GM18508 (cell line): ENCODE measurements around the gene HKDC1.
"Not testable (repeated sequence)": the region's sequence is repeated elsewhere in the genome, so short reads cannot be mapped to it uniquely, and the experiment has no call there.

Experiments used
- ATAC-seq: cut with Tn5 transposase; IDR thresholded peaks from one replicate; pipeline ENCODE4 v1.9.1; 2021; ENCODE audit warnings: moderate number of reproducible peaks; ENCODE audit not compliant: insufficient read depth, unreplicated experiment

Gene HKDC1

DNA sequence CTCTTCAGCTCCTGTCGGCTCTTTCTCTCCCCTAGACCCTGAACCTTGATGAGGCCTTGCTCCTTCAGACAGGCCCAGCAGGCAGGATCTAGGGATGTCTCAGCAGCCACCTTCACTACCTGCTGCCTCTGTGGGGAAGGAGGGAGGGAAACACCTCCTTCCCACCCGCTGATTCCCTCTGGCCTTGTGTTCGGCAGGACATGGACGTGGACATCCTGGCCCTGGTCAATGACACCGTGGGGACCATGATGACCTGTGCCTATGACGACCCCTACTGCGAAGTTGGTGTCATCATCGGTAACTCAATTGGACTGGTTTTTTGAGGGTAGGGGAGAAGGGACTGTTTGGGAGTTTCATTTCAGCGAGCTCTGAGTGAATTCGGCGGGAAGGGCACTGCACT is 20.3 kb downstream of the HKDC1 start:
- ATAC-seq = no peak

DNA sequence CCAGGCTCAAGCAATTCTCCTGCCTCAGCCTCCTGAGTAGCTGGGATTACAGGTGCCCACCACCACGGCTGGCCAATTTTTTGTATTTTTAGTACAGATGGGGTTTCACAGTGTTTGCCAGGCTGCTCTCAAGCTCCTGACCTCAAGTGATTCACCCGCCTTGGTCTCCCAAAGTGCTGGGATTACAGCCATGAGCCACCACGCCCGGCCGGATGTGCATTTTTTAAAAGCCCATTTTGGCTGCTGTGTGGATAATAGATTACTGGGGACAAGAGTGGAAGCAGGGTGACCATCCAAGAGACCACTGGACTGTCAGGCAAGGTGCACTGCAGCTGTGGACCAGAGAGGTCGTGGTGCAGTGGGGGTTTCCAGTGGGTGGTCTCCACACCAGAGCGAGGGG is 21.4 kb downstream of the HKDC1 start:
- no peak for ATAC-seq

DNA sequence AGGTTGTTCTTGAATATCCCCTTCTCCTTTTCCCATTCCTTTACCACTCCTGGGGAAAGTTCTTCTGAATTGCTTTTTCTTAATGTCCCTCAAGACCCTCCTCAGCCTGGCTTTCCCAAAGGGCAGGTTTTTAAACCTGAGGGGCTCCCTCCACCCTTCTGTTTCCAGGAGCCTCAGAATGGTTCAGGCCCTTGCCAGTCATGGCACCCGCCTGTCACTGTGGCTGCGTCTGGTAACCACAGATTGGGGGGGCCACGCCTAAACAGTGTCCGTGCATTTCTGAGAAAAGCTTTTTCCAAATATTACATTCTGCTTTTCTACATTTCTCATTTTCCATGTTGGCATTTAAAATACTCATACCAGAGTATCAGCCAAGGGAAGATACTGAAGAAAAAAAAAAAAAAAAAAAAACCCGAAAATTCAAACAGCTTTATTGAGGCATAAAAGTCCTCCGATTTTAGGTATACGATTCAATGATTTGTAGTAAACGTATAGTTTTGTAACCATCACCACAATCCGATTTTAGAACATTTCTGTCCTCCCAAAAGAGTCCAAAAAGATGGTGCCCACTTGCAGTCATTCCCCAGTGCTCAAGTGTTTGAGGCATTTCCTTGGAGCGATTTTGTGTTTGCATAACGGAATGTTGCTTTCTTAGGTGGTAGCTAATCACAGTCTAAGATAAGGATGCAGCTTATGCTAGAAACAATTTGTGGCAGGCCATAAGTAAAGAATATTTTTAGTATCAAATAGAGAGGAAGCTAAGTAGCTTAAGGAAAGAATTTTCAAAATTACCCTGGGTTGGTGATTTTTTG is 22.1 kb downstream of the HKDC1 start:
- no peak for ATAC-seq

DNA sequence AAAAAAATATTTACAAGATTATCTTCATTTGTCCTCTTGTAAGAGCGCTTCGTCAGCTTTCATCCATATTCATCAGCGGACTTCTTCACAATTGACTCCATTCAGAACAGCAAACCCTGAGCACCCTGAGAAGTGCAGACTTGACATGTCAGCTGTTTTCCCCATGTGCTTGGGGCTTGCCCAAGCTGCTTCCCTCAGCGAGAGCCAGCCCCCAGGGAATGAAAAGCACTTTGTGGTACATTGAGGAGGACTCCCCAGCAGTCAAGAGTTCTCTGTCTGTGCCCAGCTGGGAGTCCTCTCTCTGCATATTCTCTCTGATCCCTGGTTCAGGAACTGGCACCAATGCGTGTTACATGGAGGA is 22.7 kb downstream of the HKDC1 start:
- ATAC-seq = no peak

DNA sequence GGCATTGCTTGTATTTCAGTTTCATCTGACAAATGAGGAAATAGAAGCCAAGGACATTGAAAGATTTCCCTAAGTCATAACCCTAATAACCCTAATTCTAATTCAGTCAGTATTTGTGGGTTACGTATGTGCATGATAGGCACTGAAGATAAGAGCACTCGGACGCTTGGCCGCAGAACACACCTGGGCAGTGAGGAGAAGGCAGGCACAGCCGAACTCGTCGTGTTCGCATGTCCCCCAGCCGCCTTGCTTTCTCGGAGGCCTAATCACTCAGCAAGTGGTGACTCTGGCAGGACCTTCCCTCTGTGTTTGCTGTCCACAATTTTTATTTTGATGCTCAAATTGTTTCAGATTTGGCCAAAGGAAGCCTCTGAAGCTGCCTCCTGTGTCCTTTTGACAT is 23.7 kb downstream of the HKDC1 start:
- ATAC-seq = no peak

DNA sequence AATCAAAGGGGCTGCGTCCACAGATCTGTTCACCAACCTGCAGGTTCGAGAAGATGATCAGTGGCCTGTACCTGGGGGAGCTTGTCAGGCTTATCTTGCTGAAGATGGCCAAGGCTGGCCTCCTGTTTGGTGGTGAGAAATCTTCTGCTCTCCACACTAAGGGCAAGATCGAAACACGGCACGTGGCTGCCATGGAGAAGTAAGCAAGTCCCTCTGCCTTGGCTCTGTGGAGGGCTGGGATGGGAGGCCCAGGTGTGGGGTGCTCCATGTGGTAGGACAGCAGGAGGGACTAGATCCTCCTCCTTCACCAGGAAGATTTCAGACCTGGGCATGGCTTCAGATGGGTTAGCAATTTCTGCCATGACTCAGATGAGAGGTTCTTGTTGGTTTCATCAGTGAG is 25.9 kb downstream of the HKDC1 start:
- ATAC-seq = no peak

DNA sequence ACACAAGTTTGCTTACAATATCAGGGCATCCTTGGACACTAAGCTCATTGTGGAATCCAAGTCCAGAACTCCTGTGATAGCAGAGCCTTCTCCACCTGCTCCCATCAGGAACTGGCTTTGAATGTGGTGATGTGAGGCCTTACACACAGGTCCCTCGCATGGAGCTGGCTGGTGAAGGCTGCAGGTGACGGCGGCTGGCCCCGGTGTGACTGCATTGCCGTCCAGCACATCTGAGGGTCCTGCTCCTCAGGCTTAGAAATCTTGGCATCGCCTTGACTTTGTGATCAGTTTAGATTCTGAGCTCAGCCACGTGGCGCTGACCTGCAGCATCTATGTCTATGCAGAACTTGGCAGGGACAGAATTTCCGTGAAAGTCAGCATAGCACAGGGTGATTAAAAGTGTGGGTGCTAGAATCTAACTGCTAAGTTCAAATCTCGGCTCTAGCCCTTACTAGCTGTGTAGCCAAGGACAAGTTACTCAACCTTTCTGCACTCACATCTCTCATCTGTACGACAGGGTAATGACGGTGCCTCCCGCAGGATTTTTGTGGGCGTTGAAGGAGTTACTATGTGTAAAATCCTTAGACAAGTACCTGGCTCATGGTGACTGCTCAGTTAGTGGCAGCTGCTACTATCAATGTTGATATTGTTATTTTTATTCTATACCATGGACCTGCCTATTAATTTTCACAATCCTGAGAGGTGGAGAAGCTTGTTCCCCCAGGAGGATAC is 26.6 kb downstream of the HKDC1 start:
- ATAC-seq = no peak

DNA sequence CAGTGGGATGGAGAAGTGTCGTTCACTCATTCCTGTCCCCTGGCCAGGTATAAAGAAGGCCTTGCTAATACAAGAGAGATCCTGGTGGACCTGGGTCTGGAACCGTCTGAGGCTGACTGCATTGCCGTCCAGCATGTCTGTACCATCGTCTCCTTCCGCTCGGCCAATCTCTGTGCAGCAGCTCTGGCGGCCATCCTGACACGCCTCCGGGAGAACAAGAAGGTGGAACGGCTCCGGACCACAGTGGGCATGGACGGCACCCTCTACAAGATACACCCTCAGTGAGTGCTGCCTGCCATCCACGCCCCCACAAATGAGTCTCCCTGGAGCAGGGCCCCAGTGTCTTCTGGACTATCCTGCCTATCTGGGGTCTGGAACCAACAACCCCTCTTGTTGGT is 27.2 kb downstream of the HKDC1 start:
- no peak for ATAC-seq

DNA sequence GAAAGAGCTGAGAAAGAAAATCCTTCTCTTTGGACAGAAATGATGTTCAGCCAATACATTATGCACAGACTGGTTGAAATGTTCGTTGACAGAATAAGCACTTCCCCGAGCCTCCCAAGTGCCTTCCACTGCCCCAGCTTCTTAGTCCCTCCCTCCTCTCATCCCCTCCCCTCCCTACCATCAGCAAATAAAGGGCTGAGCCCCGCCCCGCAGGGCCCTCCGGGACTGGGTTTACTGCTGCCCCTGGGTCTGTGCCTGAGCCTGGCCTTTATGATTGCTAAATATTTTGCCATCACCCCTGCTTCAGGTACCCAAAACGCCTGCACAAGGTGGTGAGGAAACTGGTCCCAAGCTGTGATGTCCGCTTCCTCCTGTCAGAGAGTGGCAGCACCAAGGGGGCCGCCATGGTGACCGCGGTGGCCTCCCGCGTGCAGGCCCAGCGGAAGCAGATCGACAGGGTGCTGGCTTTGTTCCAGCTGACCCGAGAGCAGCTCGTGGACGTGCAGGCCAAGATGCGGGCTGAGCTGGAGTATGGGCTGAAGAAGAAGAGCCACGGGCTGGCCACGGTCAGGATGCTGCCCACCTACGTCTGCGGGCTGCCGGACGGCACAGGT is 28.1 kb downstream of the HKDC1 start:
- ATAC-seq = no peak

DNA sequence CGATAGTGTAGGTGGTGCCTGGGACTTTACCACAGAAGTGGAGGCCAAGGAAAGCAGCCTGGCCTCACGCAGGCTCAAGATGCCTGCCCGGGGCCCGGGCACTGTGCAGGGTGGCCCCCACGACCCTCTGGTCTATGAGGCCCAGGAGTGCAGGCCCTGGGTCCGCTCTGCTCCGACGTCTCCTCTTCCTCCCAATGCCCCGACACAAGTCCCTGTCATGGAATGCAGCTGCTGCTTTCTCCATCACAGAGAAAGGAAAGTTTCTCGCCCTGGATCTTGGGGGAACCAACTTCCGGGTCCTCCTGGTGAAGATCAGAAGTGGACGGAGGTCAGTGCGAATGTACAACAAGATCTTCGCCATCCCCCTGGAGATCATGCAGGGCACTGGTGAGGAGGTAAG is 29.9 kb downstream of the HKDC1 start:
- no peak for ATAC-seq

DNA sequence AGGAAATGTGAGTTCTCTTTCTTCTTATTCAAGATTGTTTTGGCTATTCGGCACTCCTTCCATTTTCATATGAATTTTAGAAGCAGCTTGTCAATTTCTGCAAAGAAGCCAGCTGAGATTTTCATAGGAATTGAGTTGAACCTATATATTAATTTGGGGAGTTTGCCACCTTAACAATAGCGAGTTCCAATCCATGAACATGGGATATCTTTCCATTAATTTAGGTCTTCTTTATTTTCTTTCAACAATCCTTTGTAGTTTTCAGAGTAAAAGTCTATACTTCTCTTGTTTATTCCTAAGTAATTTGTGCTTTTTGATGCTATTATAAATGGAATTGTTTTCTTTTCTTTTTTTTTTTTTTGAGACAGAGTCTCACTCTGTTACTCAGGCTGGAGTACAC is 31.3 kb downstream of the HKDC1 start:
- ATAC-seq = not testable (repeated sequence)

DNA sequence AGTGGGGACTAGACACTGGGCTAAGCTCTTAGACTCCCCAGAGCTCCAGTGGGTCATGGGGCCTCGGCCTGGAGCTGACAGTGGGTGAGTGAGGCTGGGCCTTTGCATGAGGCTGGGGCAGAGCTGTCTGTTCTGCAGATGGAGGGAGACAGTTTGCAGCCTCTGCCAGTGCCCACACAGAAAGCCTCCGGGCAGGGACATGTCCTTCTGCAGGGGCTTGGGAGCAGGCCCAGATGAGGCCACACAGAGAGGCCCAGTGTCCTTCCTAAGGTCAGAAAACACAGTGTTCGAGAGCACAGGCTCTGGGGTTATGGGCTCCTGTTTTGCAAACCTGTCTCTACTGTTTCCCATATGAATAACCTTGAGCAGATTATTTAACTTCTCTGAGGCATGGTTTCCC is 33.0 kb downstream of the HKDC1 start:
- ATAC-seq = no peak

DNA sequence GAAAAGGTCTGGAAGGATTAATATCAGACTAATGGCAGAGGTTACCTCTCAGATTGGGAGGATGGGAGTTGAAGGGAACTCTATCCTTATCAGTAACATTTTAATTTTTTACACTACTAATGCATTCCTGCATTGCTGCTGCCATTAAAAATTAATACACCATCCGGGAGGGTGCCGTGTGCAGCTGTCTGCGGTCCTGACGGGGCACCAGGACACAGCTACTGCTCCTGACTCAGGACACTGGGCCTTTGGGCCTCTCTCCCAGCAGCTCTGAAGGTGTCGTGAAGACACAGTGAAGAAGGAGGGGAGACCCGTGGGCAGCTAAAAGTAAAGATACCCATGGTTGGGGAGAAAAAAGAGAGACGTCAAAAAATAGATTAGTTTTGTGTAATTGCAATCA is 34.7 kb downstream of the HKDC1 start:
- ATAC-seq = no peak

DNA sequence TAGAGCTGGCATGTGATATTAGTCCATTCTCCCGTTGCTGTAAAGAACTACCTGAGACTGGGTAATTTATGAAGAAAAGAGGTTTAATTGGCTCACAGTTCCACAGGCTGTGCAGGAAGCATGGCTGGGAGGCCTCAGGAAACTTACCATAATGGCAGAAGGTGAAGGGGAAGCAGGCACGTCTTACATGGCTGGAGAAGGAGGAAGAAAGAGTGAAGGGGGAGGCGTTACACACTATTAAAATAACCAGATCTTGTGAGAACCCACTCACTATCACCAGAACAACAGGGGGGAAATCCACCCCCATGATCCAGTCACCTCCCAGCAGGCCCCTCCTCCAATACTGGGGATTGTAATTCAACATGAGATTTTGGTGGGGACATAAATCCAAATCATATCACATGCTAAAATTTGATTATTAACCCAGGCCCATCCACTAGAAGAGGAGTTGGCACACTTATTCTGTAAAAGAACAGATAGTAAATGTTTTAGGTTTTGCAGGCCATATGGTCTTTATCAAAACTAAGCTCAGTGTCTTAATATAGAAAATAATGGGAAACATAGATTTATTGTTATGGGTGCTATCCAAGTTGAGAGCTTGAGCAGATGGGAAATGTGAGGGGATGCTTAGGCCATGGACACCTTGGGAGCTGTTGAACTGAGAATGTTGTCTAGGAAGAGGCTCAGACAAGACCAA is 39.6 kb downstream of the HKDC1 start:
- no peak for ATAC-seq

DNA sequence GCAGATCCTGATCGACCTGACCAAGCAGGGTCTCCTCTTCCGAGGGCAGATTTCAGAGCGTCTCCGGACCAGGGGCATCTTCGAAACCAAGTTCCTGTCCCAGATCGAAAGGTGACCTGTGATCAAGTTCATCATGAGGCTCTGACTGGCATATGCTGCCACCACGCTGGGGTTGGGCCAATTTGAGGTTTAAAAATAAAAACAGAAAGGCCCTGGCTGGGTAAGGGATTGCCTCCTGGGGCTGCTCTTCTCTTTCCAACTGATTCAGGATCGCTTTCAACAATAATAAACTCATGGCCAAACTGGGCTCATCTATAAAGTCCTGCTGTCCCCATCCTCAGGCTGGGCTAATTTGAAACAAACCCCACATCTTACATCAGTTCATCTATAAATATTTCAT is 41.1 kb downstream of the HKDC1 start:
- no peak for ATAC-seq

DNA sequence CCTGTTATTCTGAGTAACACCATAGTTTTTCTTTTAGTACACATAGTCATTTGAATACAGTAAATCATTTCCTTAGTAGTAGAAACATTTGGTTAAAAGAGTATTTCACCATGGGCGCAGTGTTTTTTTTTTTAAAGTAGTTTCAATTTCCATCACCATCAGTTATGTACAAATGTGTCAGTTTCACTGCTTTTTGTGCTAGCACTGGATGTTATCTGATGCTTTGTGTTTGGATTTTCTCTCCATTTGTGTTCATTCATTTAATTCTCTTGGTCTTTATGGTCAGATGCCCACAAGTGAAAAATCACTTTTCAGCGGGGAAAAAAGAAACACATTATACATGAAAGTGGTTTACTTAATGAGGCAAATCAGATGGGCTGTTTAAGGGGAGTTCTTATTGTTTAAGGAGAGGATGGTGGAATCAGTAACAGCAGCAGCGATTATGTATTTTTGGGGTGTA is 42.2 kb downstream of the HKDC1 start:
- no peak for ATAC-seq

DNA sequence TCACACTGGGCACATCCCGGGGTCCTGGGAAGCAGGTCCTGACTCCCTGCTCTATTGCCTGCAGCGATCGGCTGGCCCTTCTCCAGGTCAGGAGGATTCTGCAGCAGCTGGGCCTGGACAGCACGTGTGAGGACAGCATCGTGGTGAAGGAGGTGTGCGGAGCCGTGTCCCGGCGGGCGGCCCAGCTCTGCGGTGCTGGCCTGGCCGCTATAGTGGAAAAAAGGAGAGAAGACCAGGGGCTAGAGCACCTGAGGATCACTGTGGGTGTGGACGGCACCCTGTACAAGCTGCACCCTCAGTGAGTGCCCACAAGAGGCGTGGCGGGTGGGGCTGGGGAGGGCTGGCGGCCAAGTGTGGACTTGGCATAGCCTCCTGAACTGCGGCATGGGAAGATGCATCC is 45.4 kb downstream of the HKDC1 start:
- ATAC-seq = no peak

DNA sequence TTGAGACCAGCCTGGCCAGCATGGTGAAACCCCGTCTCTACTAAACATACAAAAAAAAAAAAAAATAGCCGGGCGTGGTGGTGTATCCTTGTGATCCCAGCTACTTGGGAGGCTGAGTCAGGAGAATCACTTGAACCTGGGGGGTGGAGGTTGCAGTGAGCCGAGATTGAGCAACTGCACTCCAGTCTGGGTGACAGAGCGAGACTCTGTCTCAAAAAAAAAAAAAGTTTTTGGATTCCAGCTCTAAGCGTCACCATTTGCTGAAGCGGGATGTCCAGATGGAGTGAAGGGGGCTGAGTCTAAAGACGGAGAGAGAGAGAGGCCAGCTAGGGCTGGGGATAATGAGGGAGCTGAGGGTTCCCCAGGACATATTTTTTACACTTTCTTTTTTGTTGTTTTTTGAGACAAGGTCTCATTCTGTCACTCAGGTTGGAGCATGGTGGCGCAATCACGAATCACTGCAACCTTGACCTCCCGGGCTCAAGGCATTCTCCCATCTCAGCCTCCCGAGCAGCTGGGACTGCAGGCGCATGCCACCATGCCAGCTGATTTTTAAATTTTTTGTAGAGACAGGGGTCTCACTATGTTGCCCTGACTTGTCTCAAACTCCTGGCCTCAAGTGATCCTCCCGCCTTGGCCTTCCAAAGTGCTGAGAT is 48.8 kb downstream of the HKDC1 start:
- ATAC-seq = no peak

DNA sequence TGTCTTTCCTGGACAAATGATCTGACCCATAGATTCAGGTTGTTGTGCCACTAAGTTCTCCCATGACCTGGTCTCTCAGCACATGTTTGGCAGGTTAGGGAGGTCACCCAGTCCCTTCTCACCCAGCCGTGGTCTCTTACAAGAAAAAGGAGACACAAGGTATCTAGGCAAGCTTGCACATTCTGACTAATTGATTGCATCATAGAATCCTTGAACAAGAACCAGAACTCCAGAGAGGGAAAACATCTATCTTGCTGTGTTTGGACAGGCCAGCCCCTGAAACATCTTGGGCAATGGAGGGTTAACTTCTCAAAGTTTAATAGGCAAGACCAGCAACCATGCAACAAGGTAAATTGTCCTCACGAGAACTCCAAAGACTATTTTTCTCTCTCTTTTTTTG is 49.6 kb downstream of the HKDC1 start:
- ATAC-seq = no peak

DNA sequence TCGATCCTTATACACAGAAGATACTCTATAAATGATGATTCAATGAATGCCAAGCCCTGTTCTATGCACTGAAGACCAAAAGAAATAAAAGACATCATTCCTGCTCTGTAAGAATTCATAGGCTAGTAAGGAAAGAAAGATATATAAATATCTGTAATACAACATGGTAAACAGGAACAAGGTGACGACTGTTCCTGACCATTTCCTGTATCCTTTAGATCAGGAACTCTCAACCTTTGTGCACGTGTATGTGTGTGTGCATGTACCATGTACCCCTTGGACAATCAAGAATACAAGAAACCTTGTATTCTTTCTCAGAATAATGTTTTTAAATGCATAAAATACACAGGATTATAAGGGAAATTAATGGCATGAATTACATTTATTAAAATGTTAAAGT is 50.9 kb downstream of the HKDC1 start:
- no peak for ATAC-seq
